ENCODE measurements around the gene MACROD2. TPM values are rescaled to one million over a fixed set of nuclear protein-coding genes. Genes with fewer than 3 reads are reported as not detected.

MACROD2 gene
- total RNA-seq, 1 experiment from 2014 or later, result 1.4 TPM

GRCh38 chr20:14470977-14471661 is 475.8 kb downstream of the MACROD2 start:
- POLR2A ChIA-PET (ENCODE audit: low non-redundant PET), result no interaction called here
- Histone ChIP-seq H3K27me3 (replicated peaks; ENCODE audit: insufficient read depth, low read depth, low read length, poor library complexity) (no peaks in the 10 kb centered on the region), H3K36me3 (ENCODE audit: insufficient read depth, low read length, poor library complexity, severe bottlenecking) (no peaks in the 10 kb centered on the region), H3K27ac (ENCODE audit: low read depth, low read length, poor library complexity, severe bottlenecking) (no peak overlapping the region), H3K9me3 (ENCODE audit: low read depth, low read length, poor library complexity, severe bottlenecking) (no peaks in the 10 kb centered on the region), H3K4me3 (ENCODE audit: low read depth, low read length, poor library complexity, severe bottlenecking) (no peak overlapping the region), H3K4me1 (ENCODE audit: insufficient read depth, low read length, poor library complexity, severe bottlenecking) (no peaks in the 10 kb centered on the region)
- intact Hi-C loops (cut with micrococcal nuclease; ENCODE audit: unreplicated experiment), result no loop called here
- no peak for TF ChIP-seq CTCF (conservative IDR thresholded peaks at IDR 0.05; ENCODE audit: low read depth, low read length)
- no peak for TF ChIP-seq EZH2 (IDR thresholded peaks at IDR 0.05; ENCODE audit: borderline replicate concordance, low read depth, low read length, poor library complexity, severe bottlenecking)
- no TSS peak for BruUV-seq (replicated peaks)
- DNase-seq (ENCODE audit: low spot score), result no peak
- CTCF ChIA-PET, result no interaction called here

- no peaks in the 10 kb centered on the region for H3K27me3 ChIP-seq (replicated peaks; ENCODE audit: insufficient read depth, low read depth, low read length, poor library complexity)
- H3K4me3 ChIP-seq (ENCODE audit: low read depth, low read length, poor library complexity, severe bottlenecking), result no peak overlapping the region
- ChIA-PET CTCF (no interaction called here), POLR2A (ENCODE audit: low non-redundant PET) (no interaction called here)
- no TSS peak for BruUV-seq (replicated peaks)
- DNase-seq (ENCODE audit: low spot score), result no peak
- no peaks in the 10 kb centered on the region for H3K36me3 ChIP-seq (ENCODE audit: insufficient read depth, low read length, poor library complexity, severe bottlenecking)
- H3K9me3 ChIP-seq (ENCODE audit: low read depth, low read length, poor library complexity, severe bottlenecking), result no peaks in the 10 kb centered on the region
- H3K4me1 ChIP-seq (ENCODE audit: insufficient read depth, low read length, poor library complexity, severe bottlenecking), result no peaks in the 10 kb centered on the region
- intact Hi-C loops (cut with micrococcal nuclease; ENCODE audit: unreplicated experiment), result no loop called here
- no peak overlapping the region for H3K27ac ChIP-seq (ENCODE audit: low read depth, low read length, poor library complexity, severe bottlenecking)
- TF ChIP-seq CTCF (conservative IDR thresholded peaks at IDR 0.05; ENCODE audit: low read depth, low read length) (no peak), EZH2 (IDR thresholded peaks at IDR 0.05; ENCODE audit: borderline replicate concordance, low read depth, low read length, poor library complexity, severe bottlenecking) (no peak)
These were observed 481.8 kb downstream of the MACROD2 start for GRCh38 chr20:14477125-14477524.

GRCh38 chr20:14478126-14478525 is 482.8 kb downstream of the MACROD2 start:
- no peaks in the 10 kb centered on the region for H3K4me1 ChIP-seq (ENCODE audit: insufficient read depth, low read length, poor library complexity, severe bottlenecking)
- no peak overlapping the region for H3K27ac ChIP-seq (ENCODE audit: low read depth, low read length, poor library complexity, severe bottlenecking)
- no peaks in the 10 kb centered on the region for H3K27me3 ChIP-seq (replicated peaks; ENCODE audit: insufficient read depth, low read depth, low read length, poor library complexity)
- BruUV-seq (replicated peaks), result no TSS peak
- intact Hi-C loops (cut with micrococcal nuclease; ENCODE audit: unreplicated experiment), result no loop called here
- ChIA-PET CTCF (no interaction called here), POLR2A (ENCODE audit: low non-redundant PET) (no interaction called here)
- no peak for TF ChIP-seq EZH2 (IDR thresholded peaks at IDR 0.05; ENCODE audit: borderline replicate concordance, low read depth, low read length, poor library complexity, severe bottlenecking)
- no peaks in the 10 kb centered on the region for H3K36me3 ChIP-seq (ENCODE audit: insufficient read depth, low read length, poor library complexity, severe bottlenecking)
- H3K9me3 ChIP-seq (ENCODE audit: low read depth, low read length, poor library complexity, severe bottlenecking), result no peaks in the 10 kb centered on the region
- DNase-seq (ENCODE audit: low spot score), result no peak
- H3K4me3 ChIP-seq (ENCODE audit: low read depth, low read length, poor library complexity, severe bottlenecking), result no peak overlapping the region

- Histone ChIP-seq H3K9me3 (ENCODE audit: low read depth, low read length, poor library complexity, severe bottlenecking) (no peaks in the 10 kb centered on the region), H3K4me1 (ENCODE audit: insufficient read depth, low read length, poor library complexity, severe bottlenecking) (no peaks in the 10 kb centered on the region), H3K27me3 (replicated peaks; ENCODE audit: insufficient read depth, low read depth, low read length, poor library complexity) (no peaks in the 10 kb centered on the region), H3K36me3 (ENCODE audit: insufficient read depth, low read length, poor library complexity, severe bottlenecking) (no peaks in the 10 kb centered on the region), H3K4me3 (ENCODE audit: low read depth, low read length, poor library complexity, severe bottlenecking) (no peak overlapping the region), H3K27ac (ENCODE audit: low read depth, low read length, poor library complexity, severe bottlenecking) (no peak overlapping the region)
- DNase-seq (ENCODE audit: low spot score), result no peak
- intact Hi-C loops (cut with micrococcal nuclease; ENCODE audit: unreplicated experiment), result no loop called here
- BruUV-seq (replicated peaks), result no TSS peak
- TF ChIP-seq EZH2 (IDR thresholded peaks at IDR 0.05; ENCODE audit: borderline replicate concordance, low read depth, low read length, poor library complexity, severe bottlenecking) (no peak), CTCF (conservative IDR thresholded peaks at IDR 0.05; ENCODE audit: low read depth, low read length) (no peak)
- ChIA-PET POLR2A (ENCODE audit: low non-redundant PET) (no interaction called here), CTCF (no interaction called here)
These were observed 486.5 kb downstream of the MACROD2 start for GRCh38 chr20:14481863-14482262.
